ENCODE data around the gene TSACC.

Gene TSACC

GRCh38 chr1:156391701-156392100 lies 53.4 kb downstream of the TSACC start:
- Histone ChIP-seq H3K79me2 (ENCODE audit: control insufficient read depth, low read length) (no peaks in the 10 kb centered on the region), H3K9me3 (ENCODE audit: control insufficient read depth, insufficient read depth, low read length) (no peaks in the 10 kb centered on the region), H3K9me2 (replicated peaks; ENCODE audit: control insufficient read depth, low read length) (no peaks in the 10 kb centered on the region), H3K27me3 (ENCODE audit: control insufficient read depth, low read length) (peaks cover 31% of the 10 kb centered on the region), H3F3A (ENCODE audit: control insufficient read depth, insufficient read depth) (no peaks in the 10 kb centered on the region), H4K20me1 (ENCODE audit: control insufficient read depth, insufficient read depth, low read depth, low read length) (no peaks in the 10 kb centered on the region), H3K4me3 (ENCODE audit: low read length) (no peak overlapping the region), H3K27ac (ENCODE audit: low read depth, low read length) (no peak overlapping the region), H3K36me3 (ENCODE audit: control insufficient read depth, low read length) (no peaks in the 10 kb centered on the region), H3K4me2 (ENCODE audit: low read length) (no peak overlapping the region), H3K4me1 (ENCODE audit: control insufficient read depth, low read length) (peaks cover 10% of the 10 kb centered on the region)
- TF ChIP-seq EZH2phosphoT487 (IDR thresholded peaks at IDR 0.05; ENCODE audit: borderline replicate concordance, low read length) = no peak
- TF ChIP-seq, protein P1, sequence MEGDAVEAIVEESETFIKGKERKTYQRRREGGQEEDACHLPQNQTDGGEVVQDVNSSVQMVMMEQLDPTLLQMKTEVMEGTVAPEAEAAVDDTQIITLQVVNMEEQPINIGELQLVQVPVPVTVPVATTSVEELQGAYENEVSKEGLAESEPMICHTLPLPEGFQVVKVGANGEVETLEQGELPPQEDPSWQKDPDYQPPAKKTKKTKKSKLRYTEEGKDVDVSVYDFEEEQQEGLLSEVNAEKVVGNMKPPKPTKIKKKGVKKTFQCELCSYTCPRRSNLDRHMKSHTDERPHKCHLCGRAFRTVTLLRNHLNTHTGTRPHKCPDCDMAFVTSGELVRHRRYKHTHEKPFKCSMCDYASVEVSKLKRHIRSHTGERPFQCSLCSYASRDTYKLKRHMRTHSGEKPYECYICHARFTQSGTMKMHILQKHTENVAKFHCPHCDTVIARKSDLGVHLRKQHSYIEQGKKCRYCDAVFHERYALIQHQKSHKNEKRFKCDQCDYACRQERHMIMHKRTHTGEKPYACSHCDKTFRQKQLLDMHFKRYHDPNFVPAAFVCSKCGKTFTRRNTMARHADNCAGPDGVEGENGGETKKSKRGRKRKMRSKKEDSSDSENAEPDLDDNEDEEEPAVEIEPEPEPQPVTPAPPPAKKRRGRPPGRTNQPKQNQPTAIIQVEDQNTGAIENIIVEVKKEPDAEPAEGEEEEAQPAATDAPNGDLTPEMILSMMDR (IDR thresholded peaks at IDR 0.05; ENCODE audit: low read depth, low read length, poor library complexity, severe bottlenecking) = no peak

- Histone ChIP-seq H4K20me1 (ENCODE audit: control insufficient read depth, insufficient read depth, low read depth, low read length) (no peaks in the 10 kb centered on the region), H3K79me2 (ENCODE audit: control insufficient read depth, low read length) (no peaks in the 10 kb centered on the region), H3K27me3 (ENCODE audit: control insufficient read depth, low read length) (peaks cover 24% of the 10 kb centered on the region), H3K4me3 (ENCODE audit: low read length) (no peak overlapping the region), H3K36me3 (ENCODE audit: control insufficient read depth, low read length) (no peaks in the 10 kb centered on the region), H3K9me2 (replicated peaks; ENCODE audit: control insufficient read depth, low read length) (no peaks in the 10 kb centered on the region), H3K27ac (ENCODE audit: low read depth, low read length) (no peak overlapping the region), H3F3A (ENCODE audit: control insufficient read depth, insufficient read depth) (no peaks in the 10 kb centered on the region), H3K9me3 (ENCODE audit: control insufficient read depth, insufficient read depth, low read length) (no peaks in the 10 kb centered on the region), H3K4me1 (ENCODE audit: control insufficient read depth, low read length) (peaks cover 10% of the 10 kb centered on the region), H3K4me2 (ENCODE audit: low read length) (no peak overlapping the region)
- TF ChIP-seq, protein P1 (IDR thresholded peaks at IDR 0.05; ENCODE audit: low read depth, low read length, poor library complexity, severe bottlenecking) = no peak
- no peak for TF ChIP-seq EZH2phosphoT487 (IDR thresholded peaks at IDR 0.05; ENCODE audit: borderline replicate concordance, low read length)
These were observed 54.1 kb downstream of the TSACC start for GRCh38 chr1:156392452-156392853.

DNA sequence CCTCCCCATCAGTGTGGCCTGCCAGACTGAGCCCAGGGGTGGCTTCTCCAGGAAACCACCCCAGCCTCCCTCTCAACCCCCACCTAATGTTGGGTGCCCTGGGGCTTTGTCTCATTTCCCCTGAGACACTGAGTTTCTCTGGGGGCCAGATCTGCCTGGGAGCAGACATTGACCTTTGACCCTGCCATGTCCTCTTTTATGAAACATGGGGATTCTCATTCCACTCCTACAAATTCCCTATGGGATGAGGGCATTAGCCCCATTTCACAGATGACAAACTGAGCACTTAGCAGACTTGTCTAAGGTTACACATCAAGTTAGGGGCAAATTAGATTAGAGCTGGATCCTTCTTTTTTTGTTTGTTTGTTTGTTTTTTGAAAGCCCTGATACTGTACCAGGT lies 54.8 kb downstream of the TSACC start:
- Histone ChIP-seq H3K27ac (ENCODE audit: low read depth, low read length) (no peak overlapping the region), H3K4me3 (ENCODE audit: low read length) (no peak overlapping the region), H4K20me1 (ENCODE audit: control insufficient read depth, insufficient read depth, low read depth, low read length) (no peaks in the 10 kb centered on the region), H3K79me2 (ENCODE audit: control insufficient read depth, low read length) (no peaks in the 10 kb centered on the region), H3F3A (ENCODE audit: control insufficient read depth, insufficient read depth) (no peaks in the 10 kb centered on the region), H3K9me2 (replicated peaks; ENCODE audit: control insufficient read depth, low read length) (no peaks in the 10 kb centered on the region), H3K4me1 (ENCODE audit: control insufficient read depth, low read length) (peaks cover 10% of the 10 kb centered on the region), H3K4me2 (ENCODE audit: low read length) (no peak overlapping the region), H3K36me3 (ENCODE audit: control insufficient read depth, low read length) (no peaks in the 10 kb centered on the region), H3K9me3 (ENCODE audit: control insufficient read depth, insufficient read depth, low read length) (no peaks in the 10 kb centered on the region), H3K27me3 (ENCODE audit: control insufficient read depth, low read length) (peaks cover 18% of the 10 kb centered on the region)
- no peak for TF ChIP-seq EZH2phosphoT487 (IDR thresholded peaks at IDR 0.05; ENCODE audit: borderline replicate concordance, low read length)
- TF ChIP-seq, protein P1 (IDR thresholded peaks at IDR 0.05; ENCODE audit: low read depth, low read length, poor library complexity, severe bottlenecking) = no peak

DNA sequence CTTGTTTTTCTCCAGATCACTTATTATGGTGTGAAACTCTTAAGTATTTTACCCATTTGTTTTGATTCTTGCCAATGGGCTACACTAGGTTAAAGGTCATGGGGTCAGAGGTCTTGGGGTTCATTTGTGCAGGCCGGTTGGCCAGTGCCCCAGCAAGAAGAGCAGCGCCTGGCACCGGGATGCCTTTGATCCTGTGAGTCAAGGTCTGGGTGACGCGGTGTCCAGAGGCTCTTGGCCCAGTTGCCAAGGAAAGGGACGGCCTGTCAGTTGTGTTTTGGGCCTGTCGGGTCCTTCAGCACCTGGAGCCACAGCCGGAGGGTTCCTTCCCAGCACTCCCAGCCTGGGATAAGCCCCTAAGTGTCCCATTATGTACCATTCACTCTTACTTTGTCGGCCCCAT lies 55.8 kb downstream of the TSACC start:
- no peaks in the 10 kb centered on the region for H3K36me3 ChIP-seq (ENCODE audit: control insufficient read depth, low read length)
- H3K4me2 ChIP-seq (ENCODE audit: low read length) = no peak overlapping the region
- no peaks in the 10 kb centered on the region for H3K79me2 ChIP-seq (ENCODE audit: control insufficient read depth, low read length)
- H3K9me2 ChIP-seq (replicated peaks; ENCODE audit: control insufficient read depth, low read length) = no peaks in the 10 kb centered on the region
- no peak overlapping the region for H3K4me3 ChIP-seq (ENCODE audit: low read length)
- H3F3A ChIP-seq (ENCODE audit: control insufficient read depth, insufficient read depth) = no peaks in the 10 kb centered on the region
- no peaks in the 10 kb centered on the region for H4K20me1 ChIP-seq (ENCODE audit: control insufficient read depth, insufficient read depth, low read depth, low read length)
- TF ChIP-seq, protein P1 (IDR thresholded peaks at IDR 0.05; ENCODE audit: low read depth, low read length, poor library complexity, severe bottlenecking) = no peak
- no peak for TF ChIP-seq EZH2phosphoT487 (IDR thresholded peaks at IDR 0.05; ENCODE audit: borderline replicate concordance, low read length)
- no peaks in the 10 kb centered on the region for H3K9me3 ChIP-seq (ENCODE audit: control insufficient read depth, insufficient read depth, low read length)
- H3K27ac ChIP-seq (ENCODE audit: low read depth, low read length) = no peak overlapping the region
- H3K27me3 ChIP-seq (ENCODE audit: control insufficient read depth, low read length) = peaks cover 8% of the 10 kb centered on the region
- H3K4me1 ChIP-seq (ENCODE audit: control insufficient read depth, low read length) = peaks cover 10% of the 10 kb centered on the region
